HG03521 (cell line): ENCODE measurements around the gene TXNDC16.
"Not testable (repeated sequence)": the region's sequence is repeated elsewhere in the genome, so short reads cannot be mapped to it uniquely, and the experiment has no call there.

Experiments used
- ATAC-seq: cut with Tn5 transposase; IDR thresholded peaks from one replicate; pipeline ENCODE4 v1.9.1; 2021; ENCODE audit warnings: mild to moderate bottlenecking, moderate library complexity; ENCODE audit not compliant: unreplicated experiment

Gene TXNDC16

DNA sequence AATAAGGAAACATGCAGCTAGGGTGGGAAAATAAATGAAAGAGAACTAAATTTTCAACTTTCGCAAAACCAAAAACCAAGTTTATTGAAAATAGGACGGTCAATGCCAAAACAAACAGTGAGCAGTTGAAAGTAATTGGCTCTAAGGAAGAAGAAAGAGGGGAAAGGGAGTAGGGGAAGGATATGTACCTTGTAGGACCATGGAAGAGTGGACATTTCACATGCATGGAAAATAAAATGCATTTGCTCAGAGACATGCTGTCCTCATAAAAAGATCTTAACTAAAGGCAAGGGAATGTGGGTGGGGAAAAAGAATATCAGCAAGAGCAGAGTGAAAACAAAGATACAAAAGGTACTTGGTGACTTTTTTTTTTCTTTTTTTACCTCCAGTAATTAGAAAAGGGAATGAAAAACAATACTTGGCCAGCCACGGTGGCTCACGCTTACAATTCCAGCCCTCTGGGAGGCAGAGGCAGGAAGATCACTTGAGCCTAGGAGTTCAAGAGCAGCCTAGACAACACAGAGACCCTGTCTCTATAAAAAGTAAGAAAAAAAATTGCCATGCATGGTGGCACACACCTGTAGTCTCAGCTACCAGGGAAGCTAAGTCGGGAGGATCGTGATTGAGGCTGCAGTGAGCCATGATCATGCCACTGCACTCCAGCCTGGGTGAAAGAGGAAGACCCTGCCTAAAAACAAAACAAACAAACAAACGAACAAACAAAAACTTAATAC is 6.6 kb downstream of the TXNDC16 start:
- no peak for ATAC-seq

DNA sequence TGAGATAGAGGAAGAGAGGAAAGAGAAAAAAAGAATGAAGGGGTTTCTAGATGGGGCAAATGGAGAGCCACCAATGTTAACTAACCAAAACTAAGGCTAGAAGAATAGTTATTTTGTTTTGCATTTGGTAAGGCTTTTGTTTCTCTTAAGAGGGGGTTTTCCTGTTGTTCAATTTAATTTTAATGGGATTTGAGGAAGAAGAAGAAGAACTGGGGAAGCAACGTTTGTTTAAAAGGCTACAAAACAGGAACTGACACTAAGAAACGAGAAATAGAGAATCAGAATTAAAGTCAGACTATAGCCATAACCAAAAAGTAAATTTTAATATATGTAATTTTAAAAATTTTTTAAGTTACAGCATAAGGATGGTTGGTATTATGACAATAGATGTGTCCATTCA is 13.7 kb downstream of the TXNDC16 start:
- ATAC-seq: no peak

DNA sequence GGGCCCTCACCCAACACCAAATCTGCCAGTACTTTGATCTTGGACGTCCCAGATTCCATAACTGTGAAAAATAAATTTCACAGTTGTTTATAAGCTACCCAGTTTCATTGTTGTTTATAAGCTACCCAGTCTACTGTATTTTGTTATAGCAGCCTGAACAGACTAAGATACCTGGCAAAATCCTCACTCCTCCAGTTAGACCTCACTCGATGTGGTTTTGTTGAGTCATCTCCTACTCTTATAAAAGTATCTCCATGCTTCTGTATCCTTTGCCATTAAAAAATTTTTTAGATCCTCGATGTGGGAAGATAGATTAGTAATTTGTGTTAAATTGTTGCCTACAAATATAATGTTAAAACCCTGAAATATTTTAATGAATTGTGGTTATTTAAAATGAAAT is 16.0 kb downstream of the TXNDC16 start:
- ATAC-seq: no peak

DNA sequence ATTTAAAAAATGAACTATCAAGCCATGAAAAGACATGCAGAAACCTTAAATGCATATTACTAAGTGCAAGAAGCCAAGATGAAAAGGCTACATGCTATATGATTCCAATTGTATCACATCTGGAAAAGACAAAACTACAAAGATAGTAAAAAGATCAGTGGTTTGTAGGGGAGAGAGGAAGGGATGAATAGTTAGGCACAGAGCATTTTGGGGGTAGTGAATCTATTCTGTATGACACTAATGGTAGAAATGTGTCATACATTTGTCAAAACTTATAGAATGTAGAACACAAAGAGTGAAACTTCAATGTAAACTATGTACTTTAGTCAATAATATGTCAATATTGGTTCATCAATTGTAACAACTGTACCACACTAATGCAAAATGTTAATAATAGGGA is 20.8 kb downstream of the TXNDC16 start:
- ATAC-seq: no peak

DNA sequence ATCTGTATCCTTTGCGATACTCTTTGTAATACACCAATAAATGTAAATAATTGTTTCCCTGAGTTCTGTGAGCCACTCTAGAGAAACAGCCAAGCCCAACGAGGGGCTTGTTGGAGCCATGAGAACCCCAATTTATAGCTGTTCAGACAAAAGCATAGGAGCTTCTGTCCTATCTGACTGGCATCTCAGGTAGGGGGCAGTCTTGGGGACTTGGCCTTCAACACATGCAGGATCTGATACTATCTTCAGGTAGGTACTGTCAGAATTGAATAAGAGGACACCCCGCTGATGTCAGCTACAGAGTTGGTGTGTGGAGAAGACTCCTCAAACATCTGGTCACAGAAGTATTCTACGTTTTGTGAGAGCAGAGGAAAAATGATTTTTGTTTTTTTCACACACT is 25.3 kb downstream of the TXNDC16 start:
- no peak for ATAC-seq

DNA sequence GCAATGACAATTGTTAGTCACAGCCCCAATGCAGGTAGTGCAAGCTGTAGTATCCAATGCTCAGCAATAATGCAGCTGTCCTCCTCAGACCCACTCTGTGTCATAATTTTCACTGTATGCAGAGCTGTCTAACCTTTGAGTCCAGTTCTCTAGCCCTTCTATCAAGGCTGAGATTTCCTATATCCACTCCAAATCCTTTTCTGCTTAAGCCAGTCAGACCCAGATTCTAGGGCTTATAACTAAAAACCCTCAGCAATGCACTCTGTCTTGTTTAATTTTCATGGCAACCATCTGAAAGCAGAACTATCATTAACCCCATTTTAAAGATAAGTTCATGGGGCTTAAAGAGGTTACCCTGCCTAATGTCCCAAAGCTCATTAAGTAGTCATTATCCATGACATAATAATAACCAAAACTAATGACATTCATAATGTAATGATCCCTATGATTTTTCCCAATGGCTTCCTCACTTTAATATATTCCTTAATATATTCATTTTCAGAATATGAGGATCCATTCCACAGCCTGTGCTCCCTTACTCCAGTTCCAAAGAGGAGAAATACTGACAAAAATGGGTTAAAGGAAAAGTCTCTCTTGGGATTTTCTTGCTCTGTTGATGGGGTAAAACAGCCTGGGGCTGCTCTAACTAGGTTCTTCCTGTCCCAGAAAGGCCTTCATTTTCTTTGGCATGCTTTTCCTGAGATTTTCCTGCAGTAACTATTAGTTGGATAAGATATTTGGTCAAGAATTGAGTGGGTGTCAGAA is 29.5 kb downstream of the TXNDC16 start:
- no peak for ATAC-seq

DNA sequence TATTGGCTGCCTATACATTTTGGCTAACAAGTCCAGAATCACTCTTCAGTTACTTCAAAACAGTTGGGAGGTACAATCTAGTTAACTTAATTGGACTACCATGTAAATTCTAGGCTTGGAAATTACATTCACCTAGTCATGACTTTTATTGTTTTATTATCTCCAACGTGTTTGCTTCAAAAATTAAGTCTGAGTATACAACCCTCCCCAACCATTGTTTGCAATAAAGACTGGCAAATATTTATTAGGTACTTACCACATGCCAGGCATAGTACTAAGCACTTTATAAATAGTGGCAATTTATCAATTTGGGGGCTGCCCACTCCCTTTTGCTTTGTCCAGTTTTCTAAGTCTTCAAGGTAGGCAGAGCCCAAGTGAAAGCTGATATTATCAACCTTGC is 30.3 kb downstream of the TXNDC16 start:
- ATAC-seq: no peak

DNA sequence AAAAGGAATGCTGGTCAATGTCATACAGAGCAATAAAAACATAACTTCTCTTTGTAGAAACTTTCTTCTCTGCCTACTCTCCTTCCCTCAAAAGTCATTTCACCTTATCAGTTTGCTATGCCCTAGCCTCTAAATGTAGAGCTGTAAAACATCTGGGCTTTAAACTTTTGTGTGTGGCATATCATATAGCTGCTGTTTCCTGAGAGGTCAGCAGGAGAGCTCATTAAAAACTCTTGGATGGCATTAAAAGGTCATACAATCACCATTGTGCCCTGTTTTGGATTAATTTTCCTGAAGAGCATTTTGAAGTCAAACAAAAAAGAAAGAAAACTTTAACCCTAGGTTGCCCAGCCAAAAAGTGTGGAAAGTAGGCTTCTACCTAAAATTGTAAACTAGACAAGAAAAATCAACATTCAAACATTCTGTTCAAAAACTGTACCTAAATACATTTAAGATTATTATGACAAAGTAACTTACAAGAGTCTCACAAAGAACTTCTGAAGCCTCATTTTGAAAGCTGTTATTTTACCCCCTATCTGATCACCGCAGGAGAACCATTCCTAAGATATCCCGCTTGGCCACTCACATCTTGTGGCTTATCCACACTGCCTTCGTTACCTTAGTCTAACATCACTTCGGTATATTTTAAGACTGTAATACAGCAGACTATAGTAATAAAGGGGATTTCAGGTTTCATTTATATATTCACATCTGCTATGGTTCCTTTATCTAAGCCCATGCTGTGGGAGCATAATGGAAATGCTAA is 38.1 kb downstream of the TXNDC16 start:
- no peak for ATAC-seq

DNA sequence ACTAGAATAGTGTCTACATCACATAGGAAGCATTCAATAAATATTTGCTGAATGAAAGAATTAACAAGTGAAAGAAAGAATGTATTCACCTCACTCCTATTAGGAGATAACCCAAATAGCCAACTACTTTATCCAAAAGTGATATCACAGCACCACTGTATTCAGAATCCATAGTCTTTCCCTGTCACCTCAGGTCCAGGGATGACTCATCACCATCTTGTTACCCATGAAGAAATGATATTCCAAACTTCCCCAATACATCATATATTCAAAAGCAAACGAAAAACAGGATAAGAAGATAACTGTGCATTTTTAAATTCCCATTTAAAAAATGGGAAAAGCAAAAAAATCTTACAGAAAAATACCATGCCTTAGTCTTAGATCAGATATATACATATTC is 39.1 kb downstream of the TXNDC16 start:
- no peak for ATAC-seq

DNA sequence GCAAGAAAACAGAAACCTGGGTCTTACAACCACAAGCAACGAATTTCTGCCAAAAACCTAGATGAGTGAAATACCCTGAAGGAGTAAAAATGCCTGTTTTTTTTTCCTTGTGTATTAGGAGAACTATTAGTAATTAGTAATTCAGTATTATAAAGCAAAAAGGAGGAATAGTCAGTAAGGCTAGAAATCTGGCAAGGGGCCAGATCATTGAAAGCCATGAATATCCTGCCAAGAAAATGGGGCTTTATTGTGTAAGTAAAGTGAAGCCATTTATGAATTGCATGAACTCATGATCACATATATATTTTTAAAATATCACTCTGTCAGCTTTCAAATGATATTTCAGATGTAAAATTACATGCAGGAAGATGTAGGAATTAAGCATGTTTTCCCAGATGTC is 57.9 kb downstream of the TXNDC16 start:
- no peak for ATAC-seq

DNA sequence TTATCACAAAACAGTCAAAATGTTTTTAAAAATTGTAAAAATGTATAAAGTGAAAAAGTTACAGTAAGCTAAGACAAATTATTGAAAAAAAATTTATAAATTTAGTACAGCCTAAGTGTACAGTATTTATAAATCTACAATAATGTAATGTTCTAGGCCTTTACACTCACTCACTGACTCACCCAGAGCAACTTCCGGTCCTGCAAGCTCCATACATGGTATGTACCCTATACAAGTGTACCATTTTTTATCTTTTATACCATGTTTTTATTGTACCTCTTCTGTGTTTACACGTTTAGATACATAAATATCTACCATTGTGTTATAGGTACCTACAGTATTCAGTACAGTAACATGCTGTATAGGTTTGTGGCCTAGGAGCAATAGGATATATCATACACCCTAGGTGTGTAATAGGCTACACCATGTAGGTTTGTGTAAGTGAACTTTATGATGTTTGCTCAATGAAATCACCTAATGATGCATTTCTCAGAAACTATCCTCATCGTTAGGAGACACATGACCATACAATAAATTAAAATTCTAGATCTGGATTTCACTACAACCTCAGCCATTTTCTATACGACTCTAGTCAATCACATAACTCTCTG is 66.8 kb downstream of the TXNDC16 start:
- no peak for ATAC-seq

DNA sequence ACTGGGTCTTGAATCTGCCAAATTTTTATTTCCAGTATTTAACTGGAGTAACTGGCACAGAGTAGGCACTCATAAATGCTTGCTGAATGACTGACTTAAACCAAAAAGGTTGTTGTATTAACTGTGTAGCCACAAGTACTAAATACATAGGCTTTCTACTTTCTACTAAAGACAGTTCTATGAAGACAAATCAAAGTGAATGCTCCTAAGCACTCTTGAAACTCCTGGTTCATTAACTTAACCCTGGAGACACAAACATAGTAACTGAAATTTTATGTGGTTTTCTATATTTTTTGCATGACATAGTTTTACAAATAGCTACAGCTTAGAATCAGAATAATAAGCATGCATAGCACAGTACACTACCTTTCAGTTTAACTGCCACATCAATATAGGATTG is 70.4 kb downstream of the TXNDC16 start:
- ATAC-seq: no peak

DNA sequence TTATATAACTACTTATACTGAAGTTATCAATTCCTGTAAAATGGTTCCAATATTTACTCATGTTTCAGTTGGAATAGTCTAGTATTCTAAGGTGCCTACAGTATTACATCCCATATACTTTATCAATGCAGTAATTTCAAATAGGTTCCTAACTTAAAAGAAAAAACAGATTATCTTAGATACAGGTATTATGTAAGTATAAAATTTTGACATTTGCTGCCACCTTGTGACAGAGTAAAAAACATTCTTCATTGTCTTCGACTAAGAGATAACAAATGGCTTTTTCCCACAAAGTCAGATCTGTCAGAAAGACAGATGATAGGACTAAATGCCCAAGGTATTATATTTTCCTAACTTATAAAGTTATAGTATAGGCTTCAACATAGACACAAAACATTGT is 78.7 kb downstream of the TXNDC16 start:
- no peak for ATAC-seq

DNA sequence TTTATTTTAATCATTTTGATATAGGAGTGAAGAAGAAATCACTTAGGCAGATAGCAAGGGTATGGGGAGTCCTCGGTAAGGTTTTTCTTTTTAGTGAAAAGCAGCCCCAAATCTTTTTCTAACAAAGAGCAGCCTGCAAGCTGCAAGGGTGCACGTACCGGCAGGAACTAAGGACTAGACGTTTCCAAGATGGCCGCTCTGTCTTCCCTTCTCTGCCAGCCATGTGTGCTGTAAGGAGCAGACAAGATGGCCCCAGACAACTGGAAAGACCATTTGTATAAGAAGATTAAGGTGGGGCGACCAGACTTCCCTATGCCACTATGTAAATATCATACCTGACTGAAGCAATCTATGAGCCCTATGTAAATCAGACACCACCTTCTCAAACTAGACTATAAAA is 79.6 kb downstream of the TXNDC16 start:
- no peak for ATAC-seq

DNA sequence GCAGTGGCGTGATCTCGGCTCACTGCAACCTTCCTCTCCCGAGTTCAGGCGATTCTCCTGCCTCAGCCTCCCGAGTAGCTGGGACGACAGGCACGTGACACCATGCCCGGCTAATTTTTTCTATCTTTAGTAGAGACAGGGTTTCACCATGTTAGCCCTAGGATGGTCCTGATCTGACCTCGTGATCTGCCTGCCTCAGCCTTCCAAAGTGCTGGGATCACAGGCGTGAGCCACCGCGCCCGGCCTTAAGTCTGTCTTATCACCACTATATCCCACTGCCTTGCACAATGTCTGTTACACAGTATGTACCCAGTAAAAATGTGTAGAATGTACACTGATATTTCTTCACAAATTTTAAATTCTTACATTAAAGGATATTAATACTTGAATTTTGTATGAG is 80.1 kb downstream of the TXNDC16 start:
- not testable (repeated sequence) for ATAC-seq

DNA sequence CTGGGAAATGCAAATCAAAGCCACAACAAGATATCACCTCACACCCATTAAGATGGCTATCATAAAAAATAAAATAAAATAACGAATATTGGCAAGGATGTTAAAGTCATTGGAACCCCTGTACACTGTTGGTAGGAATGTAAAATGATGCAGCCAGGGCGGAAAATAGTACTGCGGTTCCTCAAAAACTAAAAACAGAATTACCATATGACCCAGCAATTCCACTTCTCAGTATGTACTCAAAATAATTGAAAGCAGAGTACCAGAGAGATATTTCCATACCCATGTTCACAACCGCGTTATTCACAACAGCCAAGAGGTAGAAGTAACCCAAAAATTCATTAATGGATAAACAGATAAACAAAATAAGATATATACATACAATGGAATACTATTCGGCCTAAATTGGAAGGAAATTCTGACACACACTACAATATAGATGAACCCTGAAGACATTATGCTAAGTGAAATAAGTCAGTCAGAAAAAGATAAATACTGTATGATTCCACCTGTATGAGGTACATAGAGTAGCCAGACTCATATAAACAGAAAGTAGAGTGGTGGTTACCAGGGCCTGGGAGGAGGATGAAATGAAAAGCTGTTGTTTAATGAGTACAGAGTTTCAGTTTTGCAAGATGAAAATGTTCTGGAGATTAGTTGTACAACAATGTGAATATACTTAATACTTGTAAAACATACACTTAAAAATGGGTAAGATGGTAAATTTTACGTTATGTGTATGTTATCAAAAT is 84.6 kb downstream of the TXNDC16 start:
- no peak for ATAC-seq

DNA sequence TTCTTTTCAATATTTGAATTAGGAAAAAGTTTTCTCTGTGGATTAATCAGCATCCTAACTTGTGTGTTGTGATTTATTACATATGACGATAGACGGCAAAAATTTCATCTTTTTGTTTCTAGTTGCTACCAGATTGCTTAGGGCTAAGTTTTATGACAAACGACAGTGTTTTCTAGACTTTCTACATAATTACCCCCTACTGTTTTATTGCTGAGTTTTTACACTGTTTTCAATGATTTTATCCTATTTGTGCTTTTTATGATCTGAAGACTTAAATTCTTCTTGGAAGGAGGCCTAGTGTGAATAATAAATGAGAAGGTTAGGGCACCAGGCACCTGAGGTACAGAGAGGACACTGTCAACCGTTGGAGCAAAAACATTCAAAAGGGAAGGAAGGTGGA is 88.1 kb downstream of the TXNDC16 start:
- ATAC-seq: no peak

DNA sequence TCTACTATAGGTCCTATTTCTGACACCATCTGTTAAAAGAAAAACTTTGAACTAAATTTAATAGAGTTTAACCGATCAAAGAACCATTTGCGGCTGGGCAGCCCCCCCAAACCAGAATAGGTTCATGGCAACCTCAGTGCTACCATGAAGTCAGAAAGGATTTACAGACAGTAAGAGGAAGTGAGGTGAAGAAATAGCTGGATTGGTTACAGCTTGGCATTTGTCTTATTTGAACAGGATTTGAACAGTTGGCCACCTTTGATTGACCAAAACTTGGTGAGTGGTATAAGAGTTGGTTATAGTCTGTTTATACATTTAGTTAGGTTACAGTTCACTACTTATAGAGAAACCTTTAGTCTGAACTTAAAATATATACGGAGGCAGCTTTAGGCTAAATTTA is 88.9 kb downstream of the TXNDC16 start:
- no peak for ATAC-seq

DNA sequence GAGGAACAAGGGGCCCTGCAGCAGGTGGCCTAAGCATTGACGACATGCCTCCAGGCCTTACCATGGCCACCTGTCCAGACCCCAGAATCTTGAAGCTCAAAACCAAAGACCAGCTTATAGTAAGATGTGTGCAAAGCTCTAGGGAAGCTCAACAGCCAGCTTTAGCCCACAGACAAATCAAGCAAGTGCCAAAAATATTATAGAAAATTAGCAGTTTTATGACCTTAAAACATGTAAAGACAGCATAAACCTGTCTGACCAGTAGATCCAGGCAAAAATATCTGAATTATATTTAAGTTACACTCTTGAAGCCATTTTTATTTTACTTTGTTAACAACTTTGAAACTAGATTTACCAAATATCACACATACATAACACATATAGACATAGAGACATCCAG is 90.6 kb downstream of the TXNDC16 start:
- ATAC-seq: no peak

DNA sequence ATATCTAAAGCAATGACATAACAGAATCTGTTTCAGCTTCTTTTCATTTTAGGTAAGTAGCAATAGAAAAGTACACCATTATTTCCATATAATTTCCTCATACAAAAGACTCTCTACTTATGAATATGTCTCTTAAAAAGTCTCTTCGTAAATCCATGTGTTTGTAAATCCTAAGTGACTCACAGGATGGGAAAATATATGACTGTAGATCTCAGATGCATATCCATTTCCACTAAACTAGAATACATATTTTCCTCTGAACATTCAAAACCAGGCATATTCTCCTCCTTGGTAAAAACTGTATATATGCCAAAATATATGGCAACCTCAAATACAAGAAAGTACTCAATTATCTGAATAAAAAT is 93.6 kb downstream of the TXNDC16 start:
- ATAC-seq: no peak

DNA sequence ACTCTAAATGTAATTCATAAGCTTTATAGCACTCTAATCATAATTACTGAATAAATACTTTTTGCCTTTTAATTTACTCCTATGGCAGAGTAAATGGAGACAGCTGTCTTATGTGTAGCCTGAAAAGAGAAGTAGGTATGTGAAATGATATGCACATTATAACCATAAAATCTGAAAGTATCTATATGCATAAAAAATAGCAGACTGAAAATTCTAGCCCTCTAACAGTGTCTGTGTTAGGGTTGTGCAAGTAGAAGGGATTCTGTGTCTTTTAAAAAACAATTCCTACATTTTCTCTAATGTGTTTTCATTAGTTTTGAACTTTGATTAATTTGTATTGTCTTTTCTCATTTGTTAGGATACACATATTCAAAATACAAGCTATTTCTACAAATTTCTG is 94.9 kb downstream of the TXNDC16 start:
- ATAC-seq: no peak
